ENCODE data around the gene WHRN.

The WHRN gene

GRCh38 chr9:114431770-114432169 is 73.5 kb downstream of the WHRN start:
- DNase-seq (ENCODE audit: low read depth, low spot score) = no peak
- POLR2A ChIA-PET = no interaction called here
- H3K4me3 ChIP-seq (ENCODE audit: low read depth, low read length) = no peak overlapping the region
- TF ChIP-seq CTCF (IDR thresholded peaks at IDR 0.05; ENCODE audit: insufficient read depth, low read length, missing control alignments) = no peak
- CTCF ChIA-PET = interaction anchor here (1.0 to 16.7 kb wide), 5 partner anchors 25 to 226 kb away, joined by 3 to 367 read pairs (median 4); partner anchors contain the start of gene TEX53

- H3K4me3 ChIP-seq (ENCODE audit: low read depth, low read length) = no peak overlapping the region
- CTCF ChIA-PET = interaction anchor here (1.0 to 16.7 kb wide), 4 partner anchors 57 to 226 kb away, joined by 3 to 367 read pairs (median 4); partner anchors contain the start of gene TEX53
- POLR2A ChIA-PET = no interaction called here
- no peak for TF ChIP-seq CTCF (IDR thresholded peaks at IDR 0.05; ENCODE audit: insufficient read depth, low read length, missing control alignments)
- DNase-seq (ENCODE audit: low read depth, low spot score) = no peak
Observed at GRCh38 chr9:114431003-114431402, 74.3 kb downstream of the WHRN start.

GRCh38 chr9:114430457-114430856 is 74.8 kb downstream of the WHRN start:
- TF ChIP-seq CTCF (IDR thresholded peaks at IDR 0.05; ENCODE audit: insufficient read depth, low read length, missing control alignments) = no peak
- POLR2A ChIA-PET = no interaction called here
- DNase-seq (ENCODE audit: low read depth, low spot score) = no peak
- no peak overlapping the region for H3K4me3 ChIP-seq (ENCODE audit: low read depth, low read length)
- CTCF ChIA-PET = interaction anchor here (16.7 kb wide), 1 partner anchor 227 kb away, joined by 367 read pairs; the partner anchor contains the start of gene TEX53

GRCh38 chr9:114429488-114429887 is 75.8 kb downstream of the WHRN start:
- POLR2A ChIA-PET = no interaction called here
- no peak for DNase-seq (ENCODE audit: low read depth, low spot score)
- CTCF ChIA-PET = interaction anchor here (1.1 to 16.7 kb wide), 4 partner anchors 11 to 228 kb away, joined by 3 to 367 read pairs (median 15); partner anchors contain the start of gene TEX53
- H3K4me3 ChIP-seq (ENCODE audit: low read depth, low read length) = no peak overlapping the region
- TF ChIP-seq CTCF (IDR thresholded peaks at IDR 0.05; ENCODE audit: insufficient read depth, low read length, missing control alignments) = no peak

DNA sequence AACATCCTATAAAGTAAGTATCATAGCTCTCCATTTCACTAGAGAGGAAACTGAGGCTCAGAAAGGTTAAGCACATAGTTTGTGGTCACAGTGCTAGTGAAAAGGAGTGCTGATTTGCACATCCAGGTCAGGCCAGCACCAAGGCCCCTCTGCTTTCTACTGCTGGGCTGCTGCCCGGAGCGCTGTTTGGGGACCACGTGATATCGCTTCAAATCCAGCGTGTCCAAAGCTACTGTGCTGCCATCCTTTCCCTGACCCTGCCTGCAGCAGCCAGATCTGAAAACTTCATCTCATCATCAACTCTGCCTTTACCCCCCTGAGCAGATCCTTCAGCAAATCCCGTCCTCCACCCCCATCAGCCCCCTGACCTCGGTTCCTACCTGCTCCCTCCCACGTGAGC is 76.8 kb downstream of the WHRN start:
- POLR2A ChIA-PET = no interaction called here
- TF ChIP-seq CTCF (IDR thresholded peaks at IDR 0.05; ENCODE audit: insufficient read depth, low read length, missing control alignments) = no peak
- CTCF ChIA-PET = interaction anchor here (1.4 to 16.7 kb wide), 4 partner anchors 10 to 229 kb away, joined by 4 to 367 read pairs (median 16); partner anchors contain the start of gene TEX53

DNA sequence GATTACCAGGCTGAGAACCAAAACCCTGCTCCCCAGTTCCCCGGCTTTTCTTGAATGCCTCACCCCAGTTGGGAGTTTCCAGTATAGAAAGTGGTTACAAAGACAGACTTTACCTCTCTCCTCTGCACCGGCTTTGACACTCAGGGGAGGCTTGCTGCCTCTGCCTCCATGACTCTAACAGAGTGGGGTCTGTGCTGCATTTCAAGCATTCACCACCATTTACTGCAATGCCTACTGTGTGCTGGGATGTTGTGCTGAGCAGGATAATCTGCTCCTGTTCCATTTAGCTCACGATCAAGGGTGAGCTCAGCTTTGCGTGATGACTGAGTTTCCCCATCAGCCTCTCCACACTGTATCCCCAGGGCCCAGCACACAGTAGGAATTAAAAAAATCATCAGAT is 77.6 kb downstream of the WHRN start:
- TF ChIP-seq CTCF (IDR thresholded peaks at IDR 0.05; ENCODE audit: insufficient read depth, low read length, missing control alignments) = no peak
- CTCF ChIA-PET = interaction anchor here (1.9 to 16.7 kb wide), 3 partner anchors 9 to 230 kb away, joined by 6 to 367 read pairs (median 26); partner anchors contain the start of gene TEX53
- POLR2A ChIA-PET = no interaction called here
- H3K4me3 ChIP-seq (ENCODE audit: low read depth, low read length) = no peak overlapping the region
- DNase-seq (ENCODE audit: low read depth, low spot score) = no peak

More for the DNA sequence above, 76.8 kb downstream of the WHRN start:
- H3K4me3 ChIP-seq (ENCODE audit: low read depth, low read length) = no peak overlapping the region
- DNase-seq (ENCODE audit: low read depth, low spot score) = no peak

All from AG04449 (cell line).